Naive thymus-derived CD4-positive, alpha-beta T cell (primary cell): ENCODE measurements around the gene ADGRD1. TPM values are rescaled to one million over a fixed set of nuclear protein-coding genes. Genes with fewer than 3 reads are reported as not detected.

Experiments used
- ATAC-seq: fragments of 150-1000 bp; cut with Tn5 transposase; 2 replicates; pipeline ENCODE4 v1.10.0; 2021; ENCODE audit warnings: mild to moderate bottlenecking, moderate library complexity
- CTCF ChIA-PET: fragments of 350-600 bp; sonication (Branson Sonifier 250); formaldehyde crosslinking; loops from one replicate; lab custom pipeline; 2021; ENCODE audit warnings: antibody characterized with exemption; lab: Charles Lee
- POLR2A ChIA-PET: fragments of 350-600 bp; sonication (Branson Sonifier 250); formaldehyde crosslinking; loops from one replicate; lab custom pipeline; 2021; ENCODE audit warnings: antibody characterized with exemption, inconsistent platforms; lab: Charles Lee
- DNase-seq, 9 donors: peaks; one replicate each; pipeline versions ENCODE4 v3.0.0 to v3.0.0-alpha.2; 2020 to 2022; ENCODE audit warnings: mixed read lengths in 1 of 9
- H3K27ac ChIP-seq: one replicate; pipeline ENCODE4 v1.7.0; 2013; ENCODE audit warnings: mild to moderate bottlenecking, low read depth, low read length, moderate library complexity
- H3K27me3 ChIP-seq, 2 donors: one replicate each; pipeline ENCODE4 v1.7.0; 2013; ENCODE audit warnings: low read length in 2 of 2, mild to moderate bottlenecking in 2 of 2, moderate library complexity in 2 of 2; ENCODE audit not compliant: control insufficient read depth in 2 of 2, insufficient read depth in 2 of 2
- H3K36me3 ChIP-seq, 3 experiments: 1 replicate in 2 of 3; 2 replicates in 1 of 3; pipeline ENCODE4 v1.7.0; 2013; ENCODE audit warnings: low read length in 3 of 3, mild to moderate bottlenecking in 3 of 3, moderate library complexity in 1 of 3; ENCODE audit not compliant: insufficient read depth in 3 of 3, control insufficient read depth in 2 of 3
- H3K4me1 ChIP-seq, 2 donors: one replicate each; pipeline ENCODE4 v1.7.0; 2013; ENCODE audit warnings: low read length in 2 of 2, mild to moderate bottlenecking in 2 of 2, moderate library complexity in 1 of 2; ENCODE audit not compliant: control insufficient read depth in 2 of 2, insufficient read depth in 2 of 2
- H3K4me3 ChIP-seq: 2 replicates; pipeline ENCODE4 v1.7.0; 2013; ENCODE audit warnings: mild to moderate bottlenecking, low read length
- H3K9me3 ChIP-seq, 3 experiments: 1 replicate in 2 of 3; 2 replicates in 1 of 3; pipeline ENCODE4 v1.7.0; 2013; ENCODE audit warnings: low read length in 3 of 3; ENCODE audit not compliant: control insufficient read depth in 2 of 3
- H3K27ac Mint-ChIP-seq, 9 donors: one replicate each; pipeline ENCODE4 v1.8.0; 2020 to 2022; ENCODE audit warnings: mixed read lengths in 9 of 9, mild to moderate bottlenecking in 8 of 9, moderate library complexity in 5 of 9, inconsistent platforms in 2 of 9
- H3K27me3 Mint-ChIP-seq, 5 donors: one replicate each; pipeline ENCODE4 v1.8.0; 2021 to 2022; ENCODE audit warnings: mixed read lengths in 5 of 5, mild to moderate bottlenecking in 1 of 5
- H3K36me3 Mint-ChIP-seq, 5 donors: one replicate each; pipeline ENCODE4 v1.8.0; 2020 to 2022; ENCODE audit warnings: mixed read lengths in 5 of 5, mild to moderate bottlenecking in 3 of 5, inconsistent platforms in 1 of 5
- H3K4me1 Mint-ChIP-seq, 7 donors: one replicate each; pipeline ENCODE4 v1.8.0; 2020 to 2022; ENCODE audit warnings: mixed read lengths in 7 of 7, mild to moderate bottlenecking in 3 of 7, inconsistent platforms in 1 of 7
- H3K4me3 Mint-ChIP-seq, 10 donors: one replicate each; pipeline ENCODE4 v1.8.0; 2020 to 2022; ENCODE audit warnings: mild to moderate bottlenecking in 10 of 10, mixed read lengths in 10 of 10, moderate library complexity in 6 of 10, inconsistent platforms in 2 of 10
- H3K9me3 Mint-ChIP-seq, 11 donors: one replicate each; pipeline ENCODE4 v1.8.0; 2020 to 2022; ENCODE audit warnings: mixed read lengths in 11 of 11, mild to moderate bottlenecking in 4 of 11, inconsistent platforms in 1 of 11, moderate library complexity in 1 of 11
- intact Hi-C, 2 donors: fragments of 100-400 bp; cut with micrococcal nuclease; formaldehyde crosslinking; loops; one replicate each; pipeline ENCODE4 v1.15.1; 2023
- polyA plus RNA-seq, 2 donors: library from polyadenylated mRNA; unstranded; fragments of 300-500 nt; fragmentation: Illumina TruSeq; gene quantifications; one replicate each; pipeline ENCODE4 v1.2.3, GENCODE V29; 2021
- total RNA-seq, 6 experiments: library from RNA in 5 of 6; stranded (reverse) in 5 of 6; gene quantifications; 1 replicate in 5 of 6; 2 replicates in 1 of 6; pipeline ENCODE4 v1.2.3 and lab custom pipeline; 2021 to 2026

Gene ADGRD1
- total and polyA plus RNA-seq, 7 experiments from 2014 or later: 0.41 to 11.9 (median 1.6) TPM; not detected in 4

DNA sequence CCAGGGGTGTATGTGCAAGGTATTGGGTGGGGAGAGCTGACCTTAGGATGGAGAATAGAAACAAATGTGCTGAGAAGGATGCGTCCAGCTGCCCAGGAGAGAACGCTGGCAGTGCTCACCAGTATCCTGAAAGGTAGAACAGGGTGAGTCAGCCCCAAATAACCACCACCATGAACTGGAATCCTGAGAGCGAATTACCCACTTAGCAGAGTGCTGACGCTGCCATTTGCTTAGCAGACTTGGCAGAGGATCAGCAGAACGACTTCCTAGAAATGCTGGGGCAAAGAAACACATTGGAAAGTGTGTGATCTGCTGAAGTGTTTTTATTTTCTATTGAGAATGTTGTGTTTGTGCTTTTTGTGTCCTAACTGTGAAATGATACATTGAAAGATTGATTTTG, 213.6 kb downstream of the ADGRD1 start:
- ChIA-PET CTCF (no interaction called here), POLR2A (no interaction called here)
- Mint-ChIP-seq H3K27me3 (peaks cover 2 to 29% (median 21%) of the 10 kb centered on the region in 5 donors), H3K9me3 (peaks cover 0 to 5% (median 0%) of the 10 kb centered on the region in 11 donors), H3K36me3 (no peaks in the 10 kb centered on the region), H3K4me3 (no peak overlapping the region), H3K27ac (no peak overlapping the region), H3K4me1 (no peaks in the 10 kb centered on the region)
- DNase-seq: no peak
- intact Hi-C loops: no loop called here
- no peak for ATAC-seq
- no peaks in the 10 kb centered on the region for H3K9me3 ChIP-seq
- H3K27ac ChIP-seq: no peak overlapping the region
- no peak overlapping the region for H3K4me3 ChIP-seq
- H3K27me3 ChIP-seq: no peaks in the 10 kb centered on the region
- H3K4me1 ChIP-seq: no peaks in the 10 kb centered on the region
- no peaks in the 10 kb centered on the region for H3K36me3 ChIP-seq

DNA sequence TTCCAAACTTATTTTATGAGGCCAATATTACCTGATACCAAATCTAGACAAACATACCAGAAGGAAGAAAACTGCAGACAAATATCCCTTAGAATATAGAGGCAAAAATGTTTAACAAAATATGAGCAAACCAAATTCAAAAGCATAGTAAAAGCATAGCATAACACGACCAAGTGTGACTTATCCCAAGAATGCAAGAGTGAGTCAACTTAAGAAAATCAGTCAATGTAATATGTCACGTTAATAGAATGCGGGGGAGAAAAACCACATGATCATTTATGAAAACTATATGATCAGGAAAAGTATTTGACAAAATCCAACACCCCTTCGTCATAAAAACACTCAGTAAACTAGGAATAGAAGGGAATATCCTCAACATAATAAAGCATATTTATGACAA, 217.3 kb downstream of the ADGRD1 start:
- H3K4me1 ChIP-seq: no peaks in the 10 kb centered on the region
- DNase-seq: no peak
- peaks cover 2 to 27% (median 14%) of the 10 kb centered on the region in 5 donors for H3K27me3 Mint-ChIP-seq
- no peak overlapping the region for H3K4me3 ChIP-seq
- no peak overlapping the region for H3K27ac ChIP-seq
- intact Hi-C loops: no loop called here
- peaks cover 0 to 10% (median 5%) of the 10 kb centered on the region in 5 donors for H3K36me3 Mint-ChIP-seq
- no peaks in the 10 kb centered on the region for H3K27me3 ChIP-seq
- CTCF ChIA-PET: no interaction called here
- no peaks in the 10 kb centered on the region for H3K4me1 Mint-ChIP-seq
- H3K4me3 Mint-ChIP-seq: no peak overlapping the region
- H3K9me3 ChIP-seq: peaks cover 0 to 3% (median 0%) of the 10 kb centered on the region in 3 experiments
- ATAC-seq: no peak
- peaks cover 0 to 29% (median 16%) of the 10 kb centered on the region in 11 donors for H3K9me3 Mint-ChIP-seq
- POLR2A ChIA-PET: no interaction called here
- no peak overlapping the region for H3K27ac Mint-ChIP-seq
- H3K36me3 ChIP-seq: no peaks in the 10 kb centered on the region

DNA sequence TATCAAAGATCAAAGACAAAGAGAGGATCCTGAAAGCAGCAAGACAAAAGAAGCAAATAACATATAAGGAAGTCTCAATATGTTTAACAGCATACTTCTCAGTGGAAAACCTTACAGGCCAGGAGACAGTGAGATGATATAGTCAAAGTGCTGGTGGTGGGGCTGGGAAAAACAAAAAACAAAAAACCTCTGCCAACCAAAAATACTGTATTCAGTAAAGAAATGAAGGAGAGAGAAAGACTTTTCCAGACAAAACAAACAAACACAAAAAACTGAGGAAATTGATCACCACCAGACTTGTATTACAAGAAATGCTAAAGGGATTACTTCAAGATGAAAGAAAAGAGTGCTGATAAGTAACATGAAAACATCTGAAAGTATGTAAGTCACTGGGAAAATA, 221.2 kb downstream of the ADGRD1 start:
- no peak for ATAC-seq
- no peak overlapping the region for H3K4me3 Mint-ChIP-seq
- peaks cover 0 to 25% (median 12%) of the 10 kb centered on the region in 5 donors for H3K27me3 Mint-ChIP-seq
- H3K4me1 Mint-ChIP-seq: no peaks in the 10 kb centered on the region
- no peak for DNase-seq
- intact Hi-C loops: no loop called here
- no peaks in the 10 kb centered on the region for H3K27me3 ChIP-seq
- POLR2A ChIA-PET: no interaction called here
- H3K27ac ChIP-seq: no peak overlapping the region
- H3K9me3 Mint-ChIP-seq: peaks cover 7 to 46% (median 19%) of the 10 kb centered on the region in 11 donors
- CTCF ChIA-PET: no interaction called here
- no peak overlapping the region for H3K4me3 ChIP-seq
- peaks cover 0 to 3% (median 0%) of the 10 kb centered on the region in 3 experiments for H3K9me3 ChIP-seq
- peak overlapping the region in 1 of 9 donors; percentile 36 for H3K27ac Mint-ChIP-seq
- H3K36me3 Mint-ChIP-seq: peaks cover 0 to 10% (median 9%) of the 10 kb centered on the region in 5 donors
- no peaks in the 10 kb centered on the region for H3K36me3 ChIP-seq
- H3K4me1 ChIP-seq: no peaks in the 10 kb centered on the region

DNA sequence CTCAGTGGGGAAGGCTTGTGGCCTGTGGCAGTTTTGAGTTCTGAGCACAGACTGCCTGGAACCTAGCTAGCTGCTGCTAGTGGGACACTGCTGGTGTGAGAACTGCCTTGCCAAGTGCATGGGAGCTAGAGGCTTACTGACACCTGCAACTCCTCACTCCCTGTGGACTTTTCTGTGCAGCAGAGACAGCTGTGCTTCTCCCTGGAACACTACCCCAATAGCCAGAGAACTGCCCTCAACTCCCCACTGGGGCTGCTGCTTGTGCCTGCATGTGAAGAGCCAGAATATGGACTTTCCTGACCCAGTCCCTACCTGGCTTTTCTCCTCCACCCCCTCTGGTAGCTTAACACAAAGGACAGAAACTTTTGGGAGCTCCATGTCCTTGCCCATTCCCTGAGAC, 222.6 kb downstream of the ADGRD1 start:
- no peak for ATAC-seq
- DNase-seq: no peak
- H3K4me1 ChIP-seq: no peaks in the 10 kb centered on the region
- H3K36me3 Mint-ChIP-seq: peaks cover 0 to 10% (median 9%) of the 10 kb centered on the region in 5 donors
- H3K27me3 ChIP-seq: no peaks in the 10 kb centered on the region
- H3K4me3 Mint-ChIP-seq: no peak overlapping the region
- H3K9me3 ChIP-seq: peaks cover 0 to 3% (median 0%) of the 10 kb centered on the region in 3 experiments
- peaks cover 7 to 46% (median 17%) of the 10 kb centered on the region in 11 donors for H3K9me3 Mint-ChIP-seq
- POLR2A ChIA-PET: no interaction called here
- no peaks in the 10 kb centered on the region for H3K36me3 ChIP-seq
- intact Hi-C loops: no loop called here
- H3K27me3 Mint-ChIP-seq: peaks cover 8 to 29% (median 10%) of the 10 kb centered on the region in 5 donors
- H3K4me3 ChIP-seq: no peak overlapping the region
- CTCF ChIA-PET: no interaction called here
- no peak overlapping the region for H3K27ac Mint-ChIP-seq
- no peaks in the 10 kb centered on the region for H3K4me1 Mint-ChIP-seq
- H3K27ac ChIP-seq: no peak overlapping the region

DNA sequence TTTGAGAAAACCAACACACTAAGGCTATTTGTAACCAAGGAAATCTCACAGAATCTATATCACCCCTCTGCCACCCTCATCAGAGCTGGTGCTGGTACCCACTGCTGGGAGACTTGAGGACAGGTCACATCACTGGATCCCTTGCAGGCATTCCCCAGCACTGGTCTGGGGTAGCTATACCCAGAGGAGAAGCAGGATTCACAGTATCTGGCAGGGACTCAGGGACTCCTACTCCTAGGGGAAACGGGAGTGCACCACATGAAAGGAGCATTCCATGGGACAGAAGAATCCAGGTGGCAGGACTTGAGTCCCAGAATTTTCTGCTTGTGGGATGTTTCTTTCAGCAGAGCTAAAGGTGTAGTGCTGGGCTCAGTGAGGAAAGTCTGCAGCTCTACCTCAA, 223.2 kb downstream of the ADGRD1 start:
- Mint-ChIP-seq H3K27me3 (peaks cover 8 to 29% (median 10%) of the 10 kb centered on the region in 5 donors), H3K27ac (no peak overlapping the region), H3K9me3 (peaks cover 7 to 46% (median 17%) of the 10 kb centered on the region in 11 donors), H3K4me3 (no peak overlapping the region), H3K36me3 (peaks cover 0 to 10% (median 9%) of the 10 kb centered on the region in 5 donors), H3K4me1 (no peaks in the 10 kb centered on the region)
- CTCF ChIA-PET: no interaction called here
- H3K27ac ChIP-seq: no peak overlapping the region
- H3K4me3 ChIP-seq: no peak overlapping the region
- no peak for ATAC-seq
- no peak for DNase-seq
- POLR2A ChIA-PET: no interaction called here
- H3K4me1 ChIP-seq: no peaks in the 10 kb centered on the region
- no peaks in the 10 kb centered on the region for H3K36me3 ChIP-seq
- H3K27me3 ChIP-seq: no peaks in the 10 kb centered on the region
- intact Hi-C loops: no loop called here
- peaks cover 0 to 3% (median 0%) of the 10 kb centered on the region in 3 experiments for H3K9me3 ChIP-seq

DNA sequence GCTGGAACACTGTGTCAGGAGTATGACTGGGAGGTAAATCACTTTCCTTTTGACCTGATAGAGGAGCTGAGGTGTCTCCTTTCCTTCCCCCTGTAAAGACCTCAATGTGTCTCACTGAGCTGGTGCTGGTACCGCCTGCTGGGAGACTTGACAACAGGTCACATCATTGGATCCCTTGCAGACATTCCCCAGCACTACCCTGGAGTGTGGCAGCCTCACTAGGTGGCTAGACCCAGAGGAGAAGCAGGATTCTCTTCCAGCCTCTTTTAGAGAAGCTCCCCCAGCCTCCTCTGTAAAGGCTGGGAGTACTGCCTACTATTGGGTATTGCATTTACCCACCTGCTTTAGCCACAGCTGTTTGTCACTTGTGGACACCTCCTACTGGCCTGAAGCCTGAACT, 223.9 kb downstream of the ADGRD1 start:
- Histone ChIP-seq H3K27me3 (no peaks in the 10 kb centered on the region), H3K36me3 (no peaks in the 10 kb centered on the region), H3K4me1 (no peaks in the 10 kb centered on the region), H3K27ac (no peak overlapping the region), H3K4me3 (no peak overlapping the region), H3K9me3 (peaks cover 0 to 3% (median 0%) of the 10 kb centered on the region in 3 experiments)
- peaks cover 0 to 10% (median 9%) of the 10 kb centered on the region in 5 donors for H3K36me3 Mint-ChIP-seq
- CTCF ChIA-PET: no interaction called here
- ATAC-seq: no peak
- no peaks in the 10 kb centered on the region for H3K4me1 Mint-ChIP-seq
- intact Hi-C loops: no loop called here
- H3K27me3 Mint-ChIP-seq: peaks cover 8 to 29% (median 10%) of the 10 kb centered on the region in 5 donors
- POLR2A ChIA-PET: no interaction called here
- H3K4me3 Mint-ChIP-seq: no peak overlapping the region
- peaks cover 7 to 46% (median 17%) of the 10 kb centered on the region in 11 donors for H3K9me3 Mint-ChIP-seq
- H3K27ac Mint-ChIP-seq: no peak overlapping the region
- no peak for DNase-seq

DNA sequence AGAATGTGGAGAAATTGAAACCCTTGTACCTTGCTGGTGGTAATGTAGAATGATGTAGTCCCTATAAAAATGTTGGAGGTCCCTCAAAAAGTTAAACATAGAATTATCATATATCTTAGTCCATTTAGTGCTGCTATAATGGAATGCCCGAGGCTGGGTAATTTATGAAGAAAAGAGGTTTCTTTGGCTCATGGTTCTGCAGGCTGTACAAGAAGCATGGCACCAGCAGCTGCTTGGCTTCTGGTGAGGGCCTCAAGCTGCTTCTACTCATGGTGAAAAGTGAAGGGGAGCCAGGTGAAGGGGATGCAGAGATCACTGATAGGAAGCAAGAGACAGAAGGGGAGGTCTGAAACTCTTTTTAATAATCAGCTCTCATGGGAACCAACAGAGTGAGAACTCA, 233.9 kb downstream of the ADGRD1 start:
- DNase-seq: no peak
- Mint-ChIP-seq H3K27ac (no peak overlapping the region), H3K4me3 (no peak overlapping the region), H3K9me3 (peaks cover 0 to 30% (median 10%) of the 10 kb centered on the region in 11 donors), H3K36me3 (peaks cover 0 to 5% (median 4%) of the 10 kb centered on the region in 5 donors), H3K27me3 (peaks cover 0 to 2% (median 0%) of the 10 kb centered on the region in 5 donors), H3K4me1 (no peaks in the 10 kb centered on the region)
- intact Hi-C loops: no loop called here
- Histone ChIP-seq H3K36me3 (no peaks in the 10 kb centered on the region), H3K4me3 (no peak overlapping the region), H3K4me1 (no peaks in the 10 kb centered on the region), H3K9me3 (peaks cover 0 to 11% (median 0%) of the 10 kb centered on the region in 3 experiments), H3K27me3 (no peaks in the 10 kb centered on the region), H3K27ac (no peak overlapping the region)
- no peak for ATAC-seq
- ChIA-PET CTCF (no interaction called here), POLR2A (no interaction called here)
